HepG2 (cell line): ENCODE results near the gene GALR1. TPM values are rescaled to one million over a fixed set of nuclear protein-coding genes. Genes with fewer than 3 reads are reported as not detected.

Source experiments
- AKNA ChIP-seq: sonication (generic); formaldehyde crosslinking; IDR thresholded peaks from 2 replicates; pipeline ENCODE4 v1.4.0; 2020; ENCODE audit warnings: missing genetic modification reagents, borderline replicate concordance
- CSRNP1 ChIP-seq: sonication (generic); formaldehyde crosslinking; IDR thresholded peaks from 2 replicates; pipeline ENCODE4 v1.8.1; 2023; ENCODE audit warnings: mild to moderate bottlenecking, missing genetic modification reagents
- DDIT3 ChIP-seq: sonication (generic); formaldehyde crosslinking; IDR thresholded peaks from 2 replicates; pipeline ENCODE4 v1.4.0; 2020; ENCODE audit warnings: mild to moderate bottlenecking, missing genetic modification reagents
- LBX2 ChIP-seq: sonication (generic); formaldehyde crosslinking; IDR thresholded peaks from 2 replicates; pipeline ENCODE4 v1.5.0; 2020; ENCODE audit warnings: missing genetic modification reagents, mild to moderate bottlenecking, borderline replicate concordance
- NFATC3 ChIP-seq: sonication (generic); formaldehyde crosslinking; IDR thresholded peaks from 2 replicates; pipeline ENCODE4 v1.5.1; 2020; ENCODE audit warnings: mild to moderate bottlenecking, missing genetic modification reagents
- SETDB1 ChIP-seq: sonication (generic); formaldehyde crosslinking; IDR thresholded peaks from 2 replicates; pipeline ENCODE4 v1.5.1; 2020; ENCODE audit warnings: missing genetic modification reagents, mild to moderate bottlenecking, borderline replicate concordance
- USF2 ChIP-seq, 2 experiments: sonication (generic) in 1 of 2; formaldehyde crosslinking in 1 of 2; IDR thresholded peaks; 2 replicates each; pipeline versions ENCODE4 v1.5.1 to v1.6.1; 2011 to 2020; ENCODE audit warnings: borderline replicate concordance in 1 of 2, low read depth in 1 of 2, low read length in 1 of 2, mild to moderate bottlenecking in 1 of 2, missing genetic modification reagents in 1 of 2, moderate library complexity in 1 of 2
- ZNF225 ChIP-seq: sonication (generic); formaldehyde crosslinking; IDR thresholded peaks from 2 replicates; pipeline ENCODE4 v1.4.0; 2020; ENCODE audit warnings: mild to moderate bottlenecking, missing genetic modification reagents
- polyA plus RNA-seq, 8 experiments: library from polyadenylated mRNA; depleted of rRNA in 3 of 8; stranded (reverse) in 7 of 8; unstranded in 1 of 8; fragments of >200 nt; fragmentation: Illumina TruSeq in 4 of 8; extraction: Trizol in 4 of 8; gene quantifications; 2 replicates each; pipeline versions ENCODE4 v1.2.1 to v1.2.3, GENCODE V29; 2011 to 2016; ENCODE audit warnings: low read depth in 4 of 8, missing spikeins in 1 of 8, mixed read lengths in 1 of 8; ENCODE audit not compliant: insufficient read depth in 1 of 8
- total RNA-seq, 5 experiments: library from RNA; depleted of rRNA; stranded (reverse); fragments of >200 nt; fragmentation: Illumina TruSeq; extraction: Trizol; gene quantifications; 2 replicates each; pipeline ENCODE4 v1.2.3, GENCODE V29; 2016; ENCODE audit warnings: low read depth in 1 of 5

GALR1 gene
- total and polyA plus RNA-seq, 2 of the 13 experiments (the other 11 are each of a cell fraction or from before 2014, with no cell fraction given) = not detected

DNA sequence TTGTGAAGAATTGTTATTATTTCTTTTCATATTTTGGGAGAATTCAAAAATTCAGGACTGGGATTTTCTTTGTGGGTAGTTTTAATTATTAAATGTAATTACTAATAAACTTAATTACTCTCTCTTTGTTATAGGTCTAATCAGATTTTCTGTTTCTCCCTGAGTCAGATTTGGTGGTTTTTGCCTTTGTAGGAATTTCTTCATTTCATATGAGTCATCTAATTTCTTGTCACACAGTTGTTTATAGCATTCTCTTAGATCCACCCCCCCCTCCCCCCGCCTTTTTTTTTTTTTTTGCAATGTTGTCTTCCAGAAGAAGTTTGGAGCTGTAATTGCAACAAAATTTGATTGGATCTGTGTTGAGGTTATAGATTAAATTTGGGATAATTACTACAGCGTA, 26.0 kb upstream of the GALR1 start (continued):
- TF ChIP-seq AKNA (CRISPR knock-in tag) (no peak), USF2 (IDR thresholded peaks at IDR 0.05; ENCODE audit: low read depth, low read length) (no peak), USF2 (CRISPR knock-in tag; IDR thresholded peaks at IDR 0.05; ENCODE audit: borderline replicate concordance) (no peak), SETDB1 (CRISPR knock-in tag) (no peak), LBX2 (no peak), ZNF225 (CRISPR knock-in tag) (no peak), NFATC3 (no peak), CSRNP1 (CRISPR knock-in tag) (no peak), DDIT3 (CRISPR knock-in tag) (no peak)
